ENCODE results near the gene OSBPL3.

GRCh38 chr7:24756545-24757352, 223.2 kb downstream of the OSBPL3 start:
- TF ChIP-seq, protein P1, sequence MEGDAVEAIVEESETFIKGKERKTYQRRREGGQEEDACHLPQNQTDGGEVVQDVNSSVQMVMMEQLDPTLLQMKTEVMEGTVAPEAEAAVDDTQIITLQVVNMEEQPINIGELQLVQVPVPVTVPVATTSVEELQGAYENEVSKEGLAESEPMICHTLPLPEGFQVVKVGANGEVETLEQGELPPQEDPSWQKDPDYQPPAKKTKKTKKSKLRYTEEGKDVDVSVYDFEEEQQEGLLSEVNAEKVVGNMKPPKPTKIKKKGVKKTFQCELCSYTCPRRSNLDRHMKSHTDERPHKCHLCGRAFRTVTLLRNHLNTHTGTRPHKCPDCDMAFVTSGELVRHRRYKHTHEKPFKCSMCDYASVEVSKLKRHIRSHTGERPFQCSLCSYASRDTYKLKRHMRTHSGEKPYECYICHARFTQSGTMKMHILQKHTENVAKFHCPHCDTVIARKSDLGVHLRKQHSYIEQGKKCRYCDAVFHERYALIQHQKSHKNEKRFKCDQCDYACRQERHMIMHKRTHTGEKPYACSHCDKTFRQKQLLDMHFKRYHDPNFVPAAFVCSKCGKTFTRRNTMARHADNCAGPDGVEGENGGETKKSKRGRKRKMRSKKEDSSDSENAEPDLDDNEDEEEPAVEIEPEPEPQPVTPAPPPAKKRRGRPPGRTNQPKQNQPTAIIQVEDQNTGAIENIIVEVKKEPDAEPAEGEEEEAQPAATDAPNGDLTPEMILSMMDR (IDR thresholded peaks at IDR 0.05; ENCODE audit: low read depth, low read length): no peak
- TF ChIP-seq POLR2A (IDR thresholded peaks at IDR 0.05; ENCODE audit: extremely low read depth, insufficient read length): no peak
- TF ChIP-seq, protein P2, sequence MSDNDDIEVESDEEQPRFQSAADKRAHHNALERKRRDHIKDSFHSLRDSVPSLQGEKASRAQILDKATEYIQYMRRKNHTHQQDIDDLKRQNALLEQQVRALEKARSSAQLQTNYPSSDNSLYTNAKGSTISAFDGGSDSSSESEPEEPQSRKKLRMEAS (IDR thresholded peaks at IDR 0.05; ENCODE audit: low read depth, low read length): no peak
